ENCODE measurements around the gene RASL10B.

RASL10B gene

DNA sequence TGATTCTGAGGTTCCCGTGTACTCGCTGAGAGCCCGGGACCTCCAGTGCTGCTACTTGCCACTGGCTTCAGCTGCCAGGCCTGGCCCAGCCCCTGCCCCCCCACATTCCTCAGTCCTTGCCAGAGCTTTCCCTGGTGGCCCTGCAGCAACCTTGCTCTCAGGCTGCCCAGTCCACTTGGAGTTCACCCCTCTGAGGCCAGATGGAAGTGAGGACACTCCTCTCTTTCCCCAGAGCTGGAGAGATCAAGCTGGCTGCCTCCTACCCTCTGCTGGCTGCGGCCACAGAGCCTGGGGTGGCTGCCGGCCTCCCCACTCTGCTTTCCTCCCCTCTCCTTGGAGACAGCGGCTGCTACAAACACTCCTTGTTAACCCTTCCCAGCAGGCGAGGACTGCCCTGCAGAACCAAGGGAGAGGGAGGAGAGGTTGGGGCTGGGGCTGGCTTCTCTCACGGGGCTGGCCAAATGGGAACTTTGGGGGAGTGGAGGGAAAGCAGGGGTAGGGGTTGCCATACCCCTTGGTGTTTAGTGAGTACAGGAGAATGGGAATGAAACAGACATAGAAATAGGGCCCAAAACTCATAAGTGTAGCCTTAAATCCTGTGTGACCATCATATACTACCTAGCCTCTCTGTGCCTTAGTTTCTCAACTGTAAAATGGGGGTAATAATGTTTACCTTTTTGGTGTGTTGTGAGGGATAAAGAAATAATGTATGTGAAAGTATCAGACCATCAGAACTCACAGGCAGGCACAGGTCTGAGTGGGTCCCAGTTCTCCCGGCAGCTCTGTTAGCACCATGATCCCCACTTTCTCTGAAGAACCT, 21.7 kb downstream of the RASL10B start, which contains the start of gene GAS2L2:
GAS2L2 (minus strand) TSS at position 295 of the 820 bp plus-strand sequence. CDS start 389 bp downstream, outside the sequence.
- DNase-seq (ENCODE audit: low spot score in 2 of 2) (no peak), ATAC-seq (ENCODE audit: low read depth) (no peak)
- no peaks in the 10 kb centered on the region for H3K9me3 Mint-ChIP-seq
- H3K4me3 Mint-ChIP-seq: no peak within 1 kb of the TSS
- H3K27me3 Mint-ChIP-seq: peaks cover 22% of the 10 kb centered on the region
- H3K4me1 Mint-ChIP-seq: peaks cover 6% of the 10 kb centered on the region
- peaks cover 2% of the 10 kb centered on the region for H3K36me3 Mint-ChIP-seq
- no peak within 1 kb of the TSS for H3K27ac Mint-ChIP-seq

- no peak for DNase-seq (ENCODE audit: low spot score in 2 of 2)
- no peak overlapping the region for H3K27ac Mint-ChIP-seq
- H3K36me3 Mint-ChIP-seq: peaks cover 1% of the 10 kb centered on the region
- no peak for ATAC-seq (ENCODE audit: low read depth)
- H3K9me3 Mint-ChIP-seq: no peaks in the 10 kb centered on the region
- peaks cover 2% of the 10 kb centered on the region for H3K4me1 Mint-ChIP-seq
- no peak overlapping the region for H3K4me3 Mint-ChIP-seq
- no peaks in the 10 kb centered on the region for H3K27me3 Mint-ChIP-seq
These were observed 25.8 kb downstream of the RASL10B start for GRCh38 chr17:35757243-35757642.

DNA sequence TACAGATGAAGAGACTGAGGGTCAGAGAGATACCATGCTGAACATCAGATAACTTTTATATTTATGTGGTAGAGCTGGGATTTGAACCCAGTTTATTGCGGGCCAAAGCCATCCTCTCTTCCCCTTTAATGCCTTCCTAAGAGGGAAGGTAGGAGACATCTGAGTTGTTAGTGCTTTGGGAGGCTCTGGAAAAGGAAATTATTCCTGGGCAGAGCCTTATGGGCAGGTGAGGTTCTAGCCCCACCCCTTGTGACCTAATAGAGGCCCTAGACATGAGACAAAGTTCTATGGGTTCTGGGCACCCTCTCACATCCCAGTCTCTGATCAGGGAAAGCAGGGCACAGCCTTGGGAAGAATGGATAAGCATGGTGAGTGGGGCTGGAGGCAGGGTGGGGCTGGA, 29.1 kb downstream of the RASL10B start, which contains the start of gene C17orf50:
C17orf50 (plus strand) TSS at position 301 of the 400 bp plus-strand sequence; CDS start at position 356, 55 bp downstream.
- Mint-ChIP-seq H3K27ac (no peak within 1 kb of the TSS), H3K4me1 (peaks cover 9% of the 10 kb centered on the region), H3K9me3 (no peaks in the 10 kb centered on the region), H3K27me3 (no peaks in the 10 kb centered on the region), H3K4me3 (no peak within 1 kb of the TSS), H3K36me3 (peaks cover 1% of the 10 kb centered on the region)
- no peak for DNase-seq (ENCODE audit: low spot score in 2 of 2)
- no peak for ATAC-seq (ENCODE audit: low read depth)

DNA sequence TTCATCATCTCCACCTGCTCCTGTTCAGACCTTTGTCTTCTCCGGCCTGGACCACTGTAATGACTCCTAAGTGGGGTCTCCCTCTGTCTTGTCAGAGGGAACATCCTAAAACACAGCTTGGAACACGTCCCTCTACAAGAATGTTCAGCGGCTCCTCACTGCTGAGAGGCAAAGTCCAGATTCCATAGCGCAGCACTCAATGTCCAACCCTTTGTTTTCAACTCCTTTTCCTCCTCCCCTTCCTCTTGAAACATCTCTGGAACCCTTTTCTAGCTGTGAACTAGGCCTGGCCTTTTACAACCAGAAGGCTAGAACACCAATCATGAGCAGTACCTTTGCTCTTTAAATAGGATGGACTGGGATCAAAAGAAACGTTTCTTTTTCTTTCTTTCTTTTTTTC, 30.2 kb downstream of the RASL10B start:
- H3K36me3 Mint-ChIP-seq: peaks cover 1% of the 10 kb centered on the region
- H3K9me3 Mint-ChIP-seq: no peaks in the 10 kb centered on the region
- H3K4me3 Mint-ChIP-seq: no peak overlapping the region
- no peak for ATAC-seq (ENCODE audit: low read depth)
- no peak overlapping the region for H3K27ac Mint-ChIP-seq
- no peak for DNase-seq (ENCODE audit: low spot score in 2 of 2)
- H3K4me1 Mint-ChIP-seq: peaks cover 7% of the 10 kb centered on the region
- H3K27me3 Mint-ChIP-seq: no peaks in the 10 kb centered on the region

DNA sequence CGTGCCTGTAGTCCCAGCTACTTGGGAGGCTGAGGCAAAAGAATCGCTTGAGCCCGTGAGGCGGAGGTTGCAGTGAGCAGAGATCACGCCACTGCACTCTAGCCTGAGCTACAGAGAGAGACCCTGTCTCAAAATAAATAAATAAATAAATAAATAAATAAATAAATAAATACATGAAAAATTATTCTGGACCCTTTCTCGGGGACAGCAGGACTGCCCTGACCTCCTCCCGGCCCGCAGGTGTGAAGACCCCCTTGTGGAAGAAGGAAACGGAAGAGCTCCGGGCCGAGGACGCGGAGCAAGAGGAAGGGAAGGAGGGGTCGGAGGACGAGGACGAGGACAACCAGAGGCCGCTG, 32.3 kb downstream of the RASL10B start:
- ATAC-seq (ENCODE audit: low read depth) (no peak), DNase-seq (ENCODE audit: low spot score in 2 of 2) (no peak)
- peak overlapping the region; percentile 94 for H3K4me3 Mint-ChIP-seq
- no peaks in the 10 kb centered on the region for H3K9me3 Mint-ChIP-seq
- no peak overlapping the region for H3K27ac Mint-ChIP-seq
- H3K4me1 Mint-ChIP-seq: peaks cover 7% of the 10 kb centered on the region
- H3K36me3 Mint-ChIP-seq: peaks cover 1% of the 10 kb centered on the region
- H3K27me3 Mint-ChIP-seq: peaks cover 3% of the 10 kb centered on the region

DNA sequence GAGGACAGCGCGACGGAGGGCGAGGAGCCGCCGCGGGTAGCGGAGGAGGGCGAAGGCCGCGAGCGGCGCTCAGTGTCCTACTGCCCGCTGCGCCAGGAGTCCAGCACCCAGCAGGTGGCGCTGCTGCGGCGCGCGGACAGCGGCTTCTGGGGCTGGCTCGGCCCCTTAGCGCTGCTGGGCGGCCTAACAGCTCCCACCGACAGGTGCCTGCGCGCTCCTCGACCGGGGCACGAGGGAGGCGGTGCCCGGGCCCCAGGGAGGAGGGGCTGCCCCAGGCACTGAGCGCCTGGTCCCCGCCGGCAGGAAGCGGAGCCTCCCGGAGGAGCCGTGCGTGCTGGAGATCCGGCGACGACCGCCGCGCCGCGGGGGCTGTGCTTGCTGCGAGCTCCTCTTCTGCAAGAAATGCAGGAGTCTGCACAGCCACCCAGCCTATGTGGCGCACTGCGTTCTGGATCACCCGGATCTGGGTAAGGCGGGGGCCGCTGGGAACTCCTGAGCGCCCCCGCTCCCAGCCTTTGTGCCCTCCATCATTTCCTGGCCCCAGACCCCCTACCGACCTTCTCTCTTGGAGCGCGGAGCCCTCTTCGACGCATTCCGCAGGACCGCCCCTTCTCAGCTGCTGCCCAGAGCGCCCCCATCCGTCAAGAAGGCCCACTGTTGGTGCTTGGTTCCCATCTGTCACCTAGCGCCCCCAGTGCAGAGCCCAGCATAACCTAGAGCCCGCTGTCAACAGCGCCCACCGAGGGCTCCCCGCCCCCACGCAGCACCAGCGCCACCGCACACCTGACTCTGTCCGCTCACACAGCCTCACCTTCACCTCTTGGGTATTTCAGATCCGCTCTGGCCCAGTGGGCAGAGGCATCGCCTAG, 32.9 kb downstream of the RASL10B start:
- H3K4me3 Mint-ChIP-seq: peak overlapping the region; percentile 94
- H3K36me3 Mint-ChIP-seq: peaks cover 3% of the 10 kb centered on the region
- peaks cover 4% of the 10 kb centered on the region for H3K27me3 Mint-ChIP-seq
- H3K4me1 Mint-ChIP-seq: peaks cover 7% of the 10 kb centered on the region
- peak; percentile 83 to 86 for DNase-seq (ENCODE audit: low spot score in 2 of 2)
- peak overlapping the region; percentile 6 for H3K27ac Mint-ChIP-seq
- peak; percentile 83 for ATAC-seq (ENCODE audit: low read depth)
- H3K9me3 Mint-ChIP-seq: no peaks in the 10 kb centered on the region

GRCh38 chr17:35765086-35765710, 33.8 kb downstream of the RASL10B start:
- Mint-ChIP-seq H3K4me1 (peaks cover 7% of the 10 kb centered on the region), H3K27ac (no peak overlapping the region), H3K4me3 (peak overlapping the region; percentile 94), H3K36me3 (peaks cover 4% of the 10 kb centered on the region), H3K9me3 (no peaks in the 10 kb centered on the region), H3K27me3 (peaks cover 6% of the 10 kb centered on the region)
- DNase-seq (ENCODE audit: low spot score in 2 of 2) (no peak), ATAC-seq (ENCODE audit: low read depth) (no peak)

- no peak overlapping the region for H3K4me3 Mint-ChIP-seq
These were observed 34.5 kb downstream of the RASL10B start for GRCh38 chr17:35765756-35766488.

DNA sequence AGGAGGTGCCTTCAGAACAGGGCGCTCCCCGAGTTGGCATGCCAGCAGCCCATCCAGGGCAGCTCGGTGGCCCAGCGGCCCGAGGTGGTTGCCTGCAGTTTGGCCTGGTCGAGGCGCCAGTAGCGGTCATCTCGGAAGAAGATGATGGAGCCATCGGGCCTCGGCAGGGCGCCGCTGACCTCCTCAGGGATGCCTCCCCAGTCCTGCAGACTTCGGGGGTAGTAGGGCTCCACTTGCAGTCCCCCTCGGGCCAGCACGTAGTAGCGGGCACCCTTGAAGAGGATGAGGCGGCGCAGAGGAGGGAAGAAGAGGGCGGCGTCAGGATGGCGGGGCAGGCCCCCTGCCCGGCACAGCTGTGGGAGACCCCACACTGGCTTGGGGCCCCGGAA, 35.0 kb downstream of the RASL10B start:
- H3K4me1 Mint-ChIP-seq: peaks cover 7% of the 10 kb centered on the region
- H3K4me3 Mint-ChIP-seq: no peak overlapping the region
- peaks cover 4% of the 10 kb centered on the region for H3K36me3 Mint-ChIP-seq

More at GRCh38 chr17:35765756-35766488, 34.5 kb downstream of the RASL10B start:
- no peak for DNase-seq (ENCODE audit: low spot score in 2 of 2)
- Mint-ChIP-seq H3K27me3 (peaks cover 8% of the 10 kb centered on the region), H3K9me3 (no peaks in the 10 kb centered on the region), H3K4me1 (peaks cover 7% of the 10 kb centered on the region), H3K36me3 (peaks cover 4% of the 10 kb centered on the region), H3K27ac (no peak overlapping the region)
- no peak for ATAC-seq (ENCODE audit: low read depth)

DNA sequence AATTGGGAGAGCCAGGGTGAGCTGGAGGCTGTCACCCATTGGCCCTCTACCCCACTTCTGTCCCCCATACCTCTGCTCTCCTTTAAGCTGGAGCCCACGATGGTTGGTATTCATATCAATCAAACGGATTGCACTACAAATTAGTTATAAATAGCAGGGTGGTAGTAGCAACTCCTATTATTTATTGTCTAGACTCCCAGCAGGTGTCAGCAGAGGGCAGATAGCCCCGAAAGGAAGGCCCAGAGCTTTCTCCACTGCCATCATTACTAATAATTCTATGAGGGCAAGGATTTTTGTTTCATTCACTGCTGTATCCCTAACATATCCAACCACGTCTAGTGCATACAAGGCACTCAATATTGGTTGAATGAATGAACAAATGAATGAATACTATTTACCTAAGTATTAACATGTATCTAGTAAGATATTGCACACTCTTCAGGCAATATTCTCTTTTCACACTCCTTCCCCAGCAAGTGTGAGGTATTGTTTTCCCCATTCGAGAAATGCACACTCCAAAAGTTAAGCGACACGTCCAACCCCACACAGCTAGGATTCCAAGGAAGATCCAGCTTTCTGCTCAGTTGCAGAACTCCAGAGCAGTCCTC, 35.6 kb downstream of the RASL10B start:
- Mint-ChIP-seq H3K4me1 (peaks cover 7% of the 10 kb centered on the region), H3K27ac (no peak overlapping the region), H3K9me3 (no peaks in the 10 kb centered on the region), H3K36me3 (peaks cover 4% of the 10 kb centered on the region), H3K27me3 (peaks cover 8% of the 10 kb centered on the region), H3K4me3 (no peak overlapping the region)
- ATAC-seq (ENCODE audit: low read depth): no peak
- DNase-seq (ENCODE audit: low spot score in 2 of 2): peak in 1 of 2 donors; percentile 28

More for the DNA sequence above, 35.0 kb downstream of the RASL10B start:
- H3K27ac Mint-ChIP-seq: no peak overlapping the region
- peaks cover 8% of the 10 kb centered on the region for H3K27me3 Mint-ChIP-seq
- no peaks in the 10 kb centered on the region for H3K9me3 Mint-ChIP-seq
- DNase-seq (ENCODE audit: low spot score in 2 of 2): no peak
- no peak for ATAC-seq (ENCODE audit: low read depth)

DNA sequence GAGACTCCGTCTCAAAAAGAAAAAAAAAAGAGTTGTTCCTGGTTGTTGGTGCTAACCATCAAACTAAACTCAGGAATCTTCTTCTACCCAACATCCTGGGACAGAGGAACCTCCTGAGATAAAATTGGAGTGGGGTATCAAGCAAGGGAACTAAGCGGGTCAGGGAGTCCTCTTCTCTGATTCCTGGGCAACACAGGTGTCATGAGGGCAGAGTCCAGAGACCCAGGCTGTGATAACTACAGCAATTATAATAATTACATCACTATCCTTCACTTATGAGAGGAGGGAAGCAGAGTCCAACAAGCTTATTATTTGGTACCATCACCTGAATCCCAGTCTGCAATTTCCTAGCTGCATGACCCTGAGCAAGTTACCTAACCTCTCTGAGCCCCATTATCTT, 37.4 kb downstream of the RASL10B start:
- H3K36me3 Mint-ChIP-seq: peaks cover 3% of the 10 kb centered on the region
- peaks cover 6% of the 10 kb centered on the region for H3K4me1 Mint-ChIP-seq
- no peak overlapping the region for H3K4me3 Mint-ChIP-seq
- no peak for DNase-seq (ENCODE audit: low spot score in 2 of 2)
- ATAC-seq (ENCODE audit: low read depth): no peak
- H3K27ac Mint-ChIP-seq: no peak overlapping the region
- H3K9me3 Mint-ChIP-seq: no peaks in the 10 kb centered on the region
- peaks cover 12% of the 10 kb centered on the region for H3K27me3 Mint-ChIP-seq

GRCh38 chr17:35769895-35770486, 38.6 kb downstream of the RASL10B start:
- H3K27ac Mint-ChIP-seq: no peak overlapping the region
- H3K4me1 Mint-ChIP-seq: no peaks in the 10 kb centered on the region
- no peak overlapping the region for H3K4me3 Mint-ChIP-seq
- no peak for DNase-seq (ENCODE audit: low spot score in 2 of 2)
- peaks cover 16% of the 10 kb centered on the region for H3K27me3 Mint-ChIP-seq
- no peak for ATAC-seq (ENCODE audit: low read depth)
- peaks cover 3% of the 10 kb centered on the region for H3K36me3 Mint-ChIP-seq
- no peaks in the 10 kb centered on the region for H3K9me3 Mint-ChIP-seq

DNA sequence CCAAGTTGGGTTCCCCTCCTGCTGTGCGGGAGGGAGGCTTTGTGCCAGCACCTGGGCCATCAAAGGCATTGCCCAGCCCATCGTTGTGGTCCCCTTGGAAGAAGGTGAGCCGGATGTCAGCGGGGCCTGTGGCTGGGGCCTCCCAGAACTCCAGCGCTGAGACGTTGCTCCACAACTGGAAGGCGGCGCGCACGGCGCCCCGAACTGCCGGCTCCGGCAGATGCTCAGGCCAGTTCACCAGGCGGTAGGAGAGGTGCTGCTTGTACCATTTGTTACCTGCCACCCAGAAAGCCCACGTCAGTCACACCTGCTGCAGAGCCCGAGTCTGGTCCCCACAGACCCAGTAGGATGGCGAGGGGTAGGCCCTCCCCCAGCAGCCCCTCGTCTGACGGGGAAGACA, 41.7 kb downstream of the RASL10B start:
- no peaks in the 10 kb centered on the region for H3K4me1 Mint-ChIP-seq
- peaks cover 3% of the 10 kb centered on the region for H3K36me3 Mint-ChIP-seq
- peaks cover 14% of the 10 kb centered on the region for H3K27me3 Mint-ChIP-seq
- no peak overlapping the region for H3K4me3 Mint-ChIP-seq
- DNase-seq (ENCODE audit: low spot score in 2 of 2): no peak
- H3K9me3 Mint-ChIP-seq: no peaks in the 10 kb centered on the region
- no peak for ATAC-seq (ENCODE audit: low read depth)
- H3K27ac Mint-ChIP-seq: no peak overlapping the region

Measured in memory B cell (primary cell).